22Rv1 (cell line): ENCODE results near the gene MAST4.

Experiments
- H3K27ac ChIP-seq: fragments of 450-650 bp; 2 replicates; pipeline ENCODE4 v1.5.1; 2017
- ZFX ChIP-seq: fragments of 450-650 bp; IDR thresholded peaks from 2 replicates; pipeline ENCODE4 v1.6.1; 2017; ENCODE audit warnings: antibody characterized with exemption, borderline replicate concordance
- TF ChIP-seq, protein P1 (sequence below): fragments of 450-650 bp; IDR thresholded peaks from 2 replicates; pipeline ENCODE4 v1.5.1; 2017; ENCODE audit warnings: mild to moderate bottlenecking

The MAST4 gene

DNA sequence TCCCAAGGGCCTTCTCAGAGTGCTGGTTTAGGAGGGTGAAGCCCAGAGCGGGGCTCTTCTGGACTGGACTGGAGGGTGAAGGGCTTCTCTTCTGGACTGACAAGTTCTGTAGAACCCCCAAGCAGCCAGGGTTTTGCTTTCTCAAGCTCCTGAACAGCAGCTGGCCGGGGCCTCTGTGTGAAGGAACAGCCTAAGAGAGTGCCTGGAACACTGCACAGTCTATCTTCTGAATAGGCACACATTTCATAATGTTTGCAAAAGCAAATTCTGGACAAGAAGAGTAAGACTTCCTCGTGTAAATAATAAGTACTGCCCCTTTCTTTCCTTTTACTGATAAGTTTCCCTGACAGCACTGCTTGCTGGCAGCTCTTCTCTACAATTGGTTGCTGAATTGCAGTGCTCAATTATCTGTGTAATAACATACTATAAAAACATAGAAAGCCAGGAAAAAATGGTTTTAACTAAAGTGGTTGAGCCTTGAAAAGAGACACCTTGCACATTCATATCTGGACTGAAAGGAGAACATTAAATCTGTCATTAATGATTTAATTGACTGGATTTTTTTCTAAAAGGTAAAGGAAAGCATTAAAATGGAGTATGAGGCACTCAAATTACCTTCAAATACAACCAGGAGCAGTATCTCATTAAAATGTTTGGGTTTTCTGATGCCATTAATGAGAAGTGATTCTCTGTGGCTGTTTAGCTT is 20.5 kb downstream of the MAST4 start:
- TF ChIP-seq ZFX, result no peak
- TF ChIP-seq, protein P1, sequence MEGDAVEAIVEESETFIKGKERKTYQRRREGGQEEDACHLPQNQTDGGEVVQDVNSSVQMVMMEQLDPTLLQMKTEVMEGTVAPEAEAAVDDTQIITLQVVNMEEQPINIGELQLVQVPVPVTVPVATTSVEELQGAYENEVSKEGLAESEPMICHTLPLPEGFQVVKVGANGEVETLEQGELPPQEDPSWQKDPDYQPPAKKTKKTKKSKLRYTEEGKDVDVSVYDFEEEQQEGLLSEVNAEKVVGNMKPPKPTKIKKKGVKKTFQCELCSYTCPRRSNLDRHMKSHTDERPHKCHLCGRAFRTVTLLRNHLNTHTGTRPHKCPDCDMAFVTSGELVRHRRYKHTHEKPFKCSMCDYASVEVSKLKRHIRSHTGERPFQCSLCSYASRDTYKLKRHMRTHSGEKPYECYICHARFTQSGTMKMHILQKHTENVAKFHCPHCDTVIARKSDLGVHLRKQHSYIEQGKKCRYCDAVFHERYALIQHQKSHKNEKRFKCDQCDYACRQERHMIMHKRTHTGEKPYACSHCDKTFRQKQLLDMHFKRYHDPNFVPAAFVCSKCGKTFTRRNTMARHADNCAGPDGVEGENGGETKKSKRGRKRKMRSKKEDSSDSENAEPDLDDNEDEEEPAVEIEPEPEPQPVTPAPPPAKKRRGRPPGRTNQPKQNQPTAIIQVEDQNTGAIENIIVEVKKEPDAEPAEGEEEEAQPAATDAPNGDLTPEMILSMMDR, result no peak
- no peak overlapping the region for H3K27ac ChIP-seq

DNA sequence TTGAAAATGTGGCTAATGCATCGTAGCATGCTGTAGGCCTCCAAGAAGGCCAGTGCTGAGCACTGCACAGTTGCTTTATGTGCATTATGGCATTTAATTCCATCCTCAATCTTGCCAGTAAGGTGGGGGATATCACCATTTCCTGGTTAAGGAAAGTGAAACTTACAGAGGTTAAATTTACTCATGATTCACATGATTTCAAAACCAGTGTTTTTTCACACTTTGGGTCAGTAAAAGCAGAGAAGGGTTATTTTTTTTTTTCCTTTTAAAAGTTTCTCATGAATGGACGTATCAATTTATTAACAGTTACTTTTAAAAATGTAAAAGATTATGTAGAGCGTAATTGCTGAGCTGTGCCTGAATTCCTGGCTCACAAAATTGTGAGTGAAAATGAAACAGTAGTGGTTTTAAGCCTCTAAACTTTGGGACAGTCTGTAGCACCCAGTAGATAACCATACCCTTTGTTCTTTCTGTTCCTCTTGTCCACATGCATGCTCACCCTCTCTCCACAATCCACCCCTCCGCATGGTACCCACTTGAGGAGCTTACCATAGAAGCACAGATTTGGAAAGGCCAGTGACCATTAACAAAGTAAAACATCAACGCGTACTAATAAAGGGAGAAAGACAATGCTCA is 21.2 kb downstream of the MAST4 start:
- H3K27ac ChIP-seq, result no peak overlapping the region
- TF ChIP-seq, protein P1, result no peak
- no peak for TF ChIP-seq ZFX

DNA sequence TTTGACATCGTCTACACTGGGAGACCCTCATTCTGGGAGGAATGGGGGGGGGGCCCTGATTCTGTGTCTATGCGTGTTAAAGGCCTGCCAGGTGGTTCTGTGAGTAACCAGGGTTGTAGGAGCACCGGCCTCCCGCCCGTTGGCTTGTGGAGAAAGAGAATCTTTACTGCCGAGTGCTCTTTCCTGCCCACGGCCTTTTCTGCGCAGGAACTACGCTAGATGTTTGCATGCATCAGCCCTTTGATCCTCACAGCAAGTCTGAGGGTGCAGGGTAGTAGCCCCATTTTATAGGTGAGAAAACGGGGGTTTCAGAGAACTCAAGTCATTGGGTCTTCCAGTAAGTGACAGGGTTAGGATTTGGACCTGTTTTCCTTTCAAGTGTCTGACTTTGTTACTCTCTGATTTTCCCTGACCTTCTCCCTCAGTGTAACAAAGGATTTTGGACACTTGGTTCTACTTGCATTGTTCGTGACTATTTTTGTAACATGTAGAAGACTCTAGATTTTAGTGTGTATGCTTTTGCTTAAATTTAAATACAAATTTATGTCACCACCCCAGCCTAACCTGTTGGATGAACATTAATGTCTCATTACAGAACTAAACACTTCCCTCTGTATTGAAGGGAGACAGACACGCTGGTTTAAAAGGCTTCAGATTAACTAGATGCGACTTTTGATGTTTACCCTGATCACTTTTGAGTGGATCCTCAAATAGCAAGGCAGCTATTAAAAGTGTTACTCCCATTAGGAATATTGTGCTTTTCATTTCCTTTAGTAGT is 22.0 kb downstream of the MAST4 start:
- no peak for TF ChIP-seq ZFX
- H3K27ac ChIP-seq, result no peak overlapping the region

DNA sequence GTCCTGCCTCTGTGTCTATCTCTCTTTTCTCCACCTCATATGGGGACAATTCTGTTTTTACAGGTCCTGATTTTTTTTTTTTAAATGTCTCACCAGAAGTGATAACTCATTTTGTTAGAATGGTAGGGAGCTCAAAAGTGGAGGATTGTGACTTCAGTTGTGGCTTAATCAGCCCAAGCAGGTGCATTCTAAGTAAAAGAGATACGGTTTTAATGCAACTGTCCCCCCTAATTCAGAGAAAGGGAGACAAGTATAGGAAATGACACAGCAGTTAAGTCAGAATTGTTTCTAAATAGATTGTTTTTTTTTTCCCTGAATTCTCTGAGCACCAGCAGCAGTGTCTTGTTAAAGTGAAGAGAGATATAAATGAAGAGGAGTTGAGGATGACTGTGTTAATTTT is 24.5 kb downstream of the MAST4 start:
- no peak overlapping the region for H3K27ac ChIP-seq

DNA sequence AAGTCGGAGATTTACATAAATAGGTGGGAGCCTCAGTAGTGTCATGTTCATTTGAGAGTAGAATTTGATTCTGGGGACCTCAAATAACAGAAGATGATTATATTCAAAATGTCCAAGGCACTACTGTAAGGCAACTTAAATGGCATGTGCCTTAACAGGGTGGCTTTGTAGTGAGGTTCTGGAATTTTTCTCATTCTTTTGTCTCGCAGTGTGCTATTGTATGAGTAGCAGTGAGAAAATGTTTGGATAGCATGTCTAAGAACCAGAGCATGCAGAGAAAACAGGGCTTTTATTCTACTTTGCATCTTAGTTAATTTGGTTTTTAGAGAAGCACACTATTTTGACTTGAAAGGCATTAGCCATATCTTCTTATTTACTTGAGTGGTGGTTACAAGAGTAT is 25.0 kb downstream of the MAST4 start:
- H3K27ac ChIP-seq, result no peak overlapping the region

More for the DNA sequence above, 24.5 kb downstream of the MAST4 start:
- TF ChIP-seq ZFX, result no peak
- TF ChIP-seq, protein P1, result no peak

DNA sequence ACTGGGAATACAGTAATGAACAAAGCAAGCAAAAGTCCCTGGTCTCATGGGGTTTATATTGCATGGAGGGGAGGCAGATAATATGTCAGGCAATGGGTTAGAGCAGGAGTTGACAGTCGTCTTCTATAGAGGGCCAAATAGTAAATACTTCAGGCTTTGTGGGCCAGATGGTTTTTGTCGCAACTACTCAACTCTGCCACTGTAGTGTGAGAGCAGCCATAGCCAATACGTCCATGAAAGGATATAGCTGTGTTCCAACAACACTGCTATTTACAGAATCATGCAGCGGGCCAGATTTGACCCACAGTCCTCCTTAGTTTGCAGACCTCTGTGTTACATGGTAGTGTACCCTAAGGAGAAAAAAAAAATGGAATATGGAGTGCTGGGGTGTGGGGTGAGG is 25.5 kb downstream of the MAST4 start:
- H3K27ac ChIP-seq, result no peak overlapping the region

More for the DNA sequence above, 25.0 kb downstream of the MAST4 start:
- TF ChIP-seq ZFX, result no peak
- TF ChIP-seq, protein P1, result no peak

DNA sequence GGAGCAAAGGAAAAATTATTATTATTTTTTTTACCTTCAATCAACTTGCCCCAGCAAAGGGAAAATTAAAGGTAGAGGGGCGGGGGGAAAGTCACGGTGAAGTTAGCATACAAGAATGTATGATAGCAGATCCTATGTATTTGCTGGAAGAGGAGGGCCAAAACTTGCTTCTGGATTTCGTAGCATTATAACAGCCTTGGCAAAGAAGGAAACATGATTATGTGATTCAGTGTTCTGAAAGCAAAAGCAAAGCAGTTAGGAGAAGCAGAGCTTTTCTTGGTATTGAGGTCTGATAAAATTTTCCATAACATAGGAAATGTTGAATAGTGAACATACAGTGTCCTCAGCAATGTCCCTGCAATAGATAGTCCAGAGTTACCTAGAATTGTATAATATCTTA is 32.4 kb downstream of the MAST4 start:
- TF ChIP-seq, protein P1, result no peak
- TF ChIP-seq ZFX, result no peak
- H3K27ac ChIP-seq, result no peak overlapping the region

More for the DNA sequence above, 25.5 kb downstream of the MAST4 start:
- TF ChIP-seq ZFX, result no peak
- TF ChIP-seq, protein P1, result no peak
